GM23248 (cell line): ENCODE measurements around the gene PPP1R9B.

Experiments
- EZH2 ChIP-seq: fragments of 200-600 bp; sonication (generic); IDR thresholded peaks from 2 replicates; pipeline ENCODE4 v1.6.1; 2018; ENCODE audit warnings: antibody characterized with exemption, mild to moderate bottlenecking; ENCODE audit not compliant: insufficient read depth, poor library complexity, severe bottlenecking
- EZH2phosphoT487 ChIP-seq: fragments of 200-600 bp; sonication (generic); IDR thresholded peaks from 2 replicates; pipeline ENCODE4 v1.6.1; 2018; ENCODE audit warnings: antibody characterized with exemption, moderate library complexity, mild to moderate bottlenecking, low read depth; ENCODE audit not compliant: insufficient read depth

DNA sequence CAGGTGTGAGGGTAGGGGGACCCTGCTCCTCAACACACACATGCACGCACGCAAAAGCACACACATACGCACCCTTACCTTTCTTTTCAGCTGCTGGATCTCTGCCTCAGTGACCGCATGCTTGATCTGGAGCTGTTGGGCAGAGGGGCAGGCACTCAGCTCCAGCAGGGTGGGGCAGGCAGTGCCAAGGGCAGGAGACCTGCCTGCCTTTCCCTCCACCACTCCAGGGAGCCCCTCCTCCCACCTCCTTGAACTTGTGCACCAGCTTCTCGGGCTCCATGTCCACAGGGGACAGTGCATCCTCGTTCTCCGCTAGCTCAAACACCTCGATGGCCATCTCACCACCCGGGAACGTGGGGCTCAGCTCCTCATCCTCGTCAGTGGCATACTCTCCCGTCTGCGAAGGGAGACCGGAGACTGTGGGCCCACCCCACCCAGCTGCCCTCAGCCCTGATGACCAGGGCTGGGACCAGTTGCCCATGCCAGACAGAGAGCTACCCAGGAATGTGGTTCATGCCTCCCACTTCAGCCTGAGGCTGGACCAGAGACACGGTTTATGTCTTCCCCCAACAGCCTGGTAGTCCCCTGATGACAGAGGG lies 11.2 kb downstream of the PPP1R9B start:
- TF ChIP-seq EZH2, result no peak
- TF ChIP-seq EZH2phosphoT487, result no peak
